CD4-positive, alpha-beta T cell treated with Interleukin-17A for 1 hour (primary cell): ENCODE data around the gene CRNKL1.
"Not testable (repeated sequence)": the region's sequence is repeated elsewhere in the genome, so short reads cannot be mapped to it uniquely, and the experiment has no call there.

Source experiments
- DNase-seq: peaks from one replicate; pipeline ENCODE4 v3.0.0-alpha.2; 2020

The CRNKL1 gene

GRCh38 chr20:20003955-20004322 lies 48.3 kb downstream of the CRNKL1 start:
- DNase-seq = not testable (repeated sequence)

GRCh38 chr20:20003031-20003954 lies 49.0 kb downstream of the CRNKL1 start:
- DNase-seq = peak; percentile 7

- DNase-seq = no peak
Measured at GRCh38 chr20:20002101-20002998, 49.9 kb downstream of the CRNKL1 start.

GRCh38 chr20:20000211-20000968 lies 51.9 kb downstream of the CRNKL1 start:
- DNase-seq = no peak

- DNase-seq = no peak
Measured at GRCh38 chr20:19998990-19999705, 53.1 kb downstream of the CRNKL1 start.

GRCh38 chr20:19996917-19997316 lies 55.3 kb downstream of the CRNKL1 start:
- DNase-seq = no peak

GRCh38 chr20:19996222-19996621 lies 56.0 kb downstream of the CRNKL1 start:
- no peak for DNase-seq

- peak; percentile 59 for DNase-seq
Measured at GRCh38 chr20:19995220-19995863, 56.9 kb downstream of the CRNKL1 start.

- DNase-seq = no peak
Measured at GRCh38 chr20:19993958-19994669, 58.2 kb downstream of the CRNKL1 start.

GRCh38 chr20:19992996-19993908 lies 59.0 kb downstream of the CRNKL1 start:
- no peak for DNase-seq

- DNase-seq = no peak
Measured at GRCh38 chr20:19991854-19992253, 60.4 kb downstream of the CRNKL1 start.

GRCh38 chr20:19991308-19991707 lies 61.0 kb downstream of the CRNKL1 start:
- no peak for DNase-seq

- no peak for DNase-seq
Measured at GRCh38 chr20:19990850-19991249, 61.4 kb downstream of the CRNKL1 start.

- no peak for DNase-seq
Measured at GRCh38 chr20:19987046-19987445, 65.2 kb downstream of the CRNKL1 start.

GRCh38 chr20:19986419-19986818 lies 65.8 kb downstream of the CRNKL1 start:
- DNase-seq = no peak
